ENCODE data around the gene C5. TPM values are rescaled to one million over a fixed set of nuclear protein-coding genes. Genes with fewer than 3 reads are reported as not detected.

Gene C5
- total RNA-seq, 2 experiments from 2014 or later = 2.5 to 2.7 TPM

GRCh38 chr9:120915854-120916470 lies 134.1 kb downstream of the C5 start:
- peaks cover 90% of the 10 kb centered on the region for H3K4me1 Mint-ChIP-seq (ENCODE audit: low read depth)
- no peaks in the 10 kb centered on the region for H3K27me3 Mint-ChIP-seq
- intact Hi-C loops (cut with micrococcal nuclease) = loop anchor here (1.0 kb wide), 2 partner anchors 10 to 20 kb away; partner anchors contain the start of gene TRAF1
- H3K9me3 Mint-ChIP-seq = no peaks in the 10 kb centered on the region
- ChIA-PET POLR2A (interaction anchor here (0.7 to 18.2 kb wide), 10 partner anchors 9 to 159 kb away, joined by 3 to 237 read pairs (median 4); partner anchors contain the start of genes CNTRL, FBXW2 and TRAF1), CTCF (interaction anchor here (0.7 to 2.2 kb wide), 5 partner anchors 13 to 224 kb away, joined by 3 to 12 read pairs (median 5); no protein-coding TSS in a partner anchor)
- H3K27ac Mint-ChIP-seq = peak overlapping the region; percentile 77
- peak; percentile 78 for DNase-seq
- peaks cover 86% of the 10 kb centered on the region for H3K36me3 Mint-ChIP-seq
- H3K4me3 Mint-ChIP-seq = peak overlapping the region; percentile 7

DNA sequence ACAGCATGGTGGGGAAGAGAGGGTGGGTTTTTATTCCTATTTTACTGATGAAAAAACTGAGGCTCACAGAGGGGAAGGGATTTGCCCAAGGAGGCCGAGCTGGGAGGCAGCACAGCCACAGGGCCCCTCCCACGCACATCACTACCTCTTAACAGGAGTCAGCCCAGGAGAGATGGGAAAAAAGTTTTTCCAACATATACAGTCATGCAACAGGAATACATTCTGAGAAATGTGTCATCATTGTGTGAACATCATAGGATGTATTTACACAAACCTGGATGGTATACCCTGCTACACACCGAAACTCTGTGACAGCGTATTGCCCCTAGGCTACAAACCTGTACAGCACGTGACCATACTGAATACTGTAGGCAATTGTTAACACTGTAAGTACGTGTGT lies 135.1 kb downstream of the C5 start:
- no peaks in the 10 kb centered on the region for H3K9me3 Mint-ChIP-seq
- no peak for DNase-seq
- intact Hi-C loops (cut with micrococcal nuclease) = no loop called here
- CTCF ChIA-PET = no interaction called here
- H3K27me3 Mint-ChIP-seq = no peaks in the 10 kb centered on the region
- H3K27ac Mint-ChIP-seq = peak overlapping the region; percentile 55
- peaks cover 91% of the 10 kb centered on the region for H3K4me1 Mint-ChIP-seq (ENCODE audit: low read depth)
- H3K4me3 Mint-ChIP-seq = no peak overlapping the region
- POLR2A ChIA-PET = interaction anchor here (1.1 to 18.2 kb wide), 2 partner anchors 10 to 22 kb away, joined by 3 to 237 read pairs; partner anchors contain the start of gene TRAF1
- peaks cover 86% of the 10 kb centered on the region for H3K36me3 Mint-ChIP-seq

DNA sequence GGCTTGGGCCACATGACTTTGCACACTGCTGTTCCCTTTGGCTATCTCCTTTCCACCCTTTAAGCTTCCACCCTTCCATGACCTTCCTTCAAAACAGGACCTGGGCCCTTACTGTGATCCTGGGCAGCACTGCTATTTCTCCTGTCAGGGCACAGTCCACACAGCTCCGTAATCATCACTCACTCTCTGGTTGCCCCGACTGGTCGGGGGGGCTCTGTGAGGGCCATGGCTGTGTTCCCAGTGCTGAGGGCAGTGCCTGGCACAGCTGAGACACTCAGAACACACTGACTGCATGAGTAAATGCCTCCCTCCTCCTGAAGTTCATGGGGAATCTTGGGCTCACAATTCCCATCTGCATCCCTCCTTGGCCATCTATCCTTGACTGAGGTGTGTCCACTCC lies 135.7 kb downstream of the C5 start:
- H3K4me3 Mint-ChIP-seq = no peak overlapping the region
- H3K9me3 Mint-ChIP-seq = no peaks in the 10 kb centered on the region
- no peaks in the 10 kb centered on the region for H3K27me3 Mint-ChIP-seq
- peaks cover 91% of the 10 kb centered on the region for H3K4me1 Mint-ChIP-seq (ENCODE audit: low read depth)
- peaks cover 86% of the 10 kb centered on the region for H3K36me3 Mint-ChIP-seq
- H3K27ac Mint-ChIP-seq = peak overlapping the region; percentile 55
- ChIA-PET CTCF (interaction anchor here (1.1 kb wide), 1 partner anchor 46 kb away, joined by 3 read pairs; no protein-coding TSS in a partner anchor), POLR2A (interaction anchor here (1.4 to 18.2 kb wide), 2 partner anchors 11 to 42 kb away, joined by 3 to 237 read pairs; partner anchors contain the start of gene TRAF1)
- DNase-seq = no peak
- intact Hi-C loops (cut with micrococcal nuclease) = no loop called here

- Mint-ChIP-seq H3K9me3 (no peaks in the 10 kb centered on the region), H3K4me3 (no peak overlapping the region), H3K4me1 (ENCODE audit: low read depth) (peaks cover 91% of the 10 kb centered on the region), H3K27ac (peak overlapping the region; percentile 69), H3K27me3 (no peaks in the 10 kb centered on the region), H3K36me3 (peaks cover 87% of the 10 kb centered on the region)
- ChIA-PET POLR2A (interaction anchor here (1.4 to 18.2 kb wide), 2 partner anchors 11 to 41 kb away, joined by 3 to 237 read pairs; partner anchors contain the start of gene TRAF1), CTCF (interaction anchor here (1.1 kb wide), 1 partner anchor 45 kb away, joined by 3 read pairs; no protein-coding TSS in a partner anchor)
- intact Hi-C loops (cut with micrococcal nuclease) = no loop called here
- peak; percentile 61 for DNase-seq
These were observed 136.3 kb downstream of the C5 start for GRCh38 chr9:120913647-120914264.

DNA sequence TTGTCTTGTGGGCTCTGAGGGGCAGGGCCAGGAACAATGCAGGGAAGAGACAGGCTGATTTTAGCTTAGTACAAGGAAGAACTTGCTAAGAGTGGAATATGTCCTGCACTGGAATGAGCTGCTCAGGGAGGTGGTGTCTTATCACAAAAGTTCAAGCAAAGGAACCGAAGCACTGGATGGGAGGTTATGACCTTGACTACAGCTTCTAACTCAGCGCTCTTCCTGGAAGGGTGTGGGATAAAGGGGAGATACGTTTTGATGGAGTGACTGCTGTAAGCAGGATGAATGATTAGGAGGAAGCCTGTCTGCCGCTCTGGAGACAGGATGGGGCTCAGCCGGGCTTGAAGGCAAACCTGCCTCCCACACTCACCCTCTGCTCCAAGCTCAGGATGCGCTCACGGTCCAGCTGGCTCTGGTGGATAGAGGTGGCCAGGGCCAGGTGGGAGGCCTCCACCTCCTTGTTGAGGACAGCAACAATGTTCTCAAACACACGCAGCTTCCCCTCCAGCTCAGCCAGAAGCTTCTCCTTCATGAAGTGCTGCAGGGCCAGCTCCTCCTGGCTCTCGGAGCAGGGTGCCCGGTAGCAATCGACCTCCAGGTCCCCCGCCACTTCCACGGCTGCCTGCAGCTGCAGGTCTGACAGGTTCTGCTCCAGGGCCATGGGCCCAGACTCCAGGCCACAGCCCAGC lies 137.0 kb downstream of the C5 start:
- peaks cover 85% of the 10 kb centered on the region for H3K36me3 Mint-ChIP-seq
- intact Hi-C loops (cut with micrococcal nuclease) = no loop called here
- CTCF ChIA-PET = interaction anchor here (1.1 kb wide), 1 partner anchor 44 kb away, joined by 3 read pairs; no protein-coding TSS in a partner anchor
- no peak for DNase-seq
- H3K9me3 Mint-ChIP-seq = no peaks in the 10 kb centered on the region
- H3K4me3 Mint-ChIP-seq = no peak overlapping the region
- no peaks in the 10 kb centered on the region for H3K27me3 Mint-ChIP-seq
- H3K27ac Mint-ChIP-seq = peak overlapping the region; percentile 80
- POLR2A ChIA-PET = interaction anchor here (1.4 to 18.2 kb wide), 3 partner anchors 10 to 41 kb away, joined by 3 to 237 read pairs (median 3); partner anchors contain the start of gene TRAF1
- peaks cover 88% of the 10 kb centered on the region for H3K4me1 Mint-ChIP-seq (ENCODE audit: low read depth)

GRCh38 chr9:120911295-120911837 lies 138.7 kb downstream of the C5 start:
- Mint-ChIP-seq H3K27ac (peak overlapping the region; percentile 94), H3K9me3 (no peaks in the 10 kb centered on the region), H3K4me1 (ENCODE audit: low read depth) (peaks cover 84% of the 10 kb centered on the region), H3K4me3 (no peak overlapping the region), H3K36me3 (peaks cover 84% of the 10 kb centered on the region), H3K27me3 (no peaks in the 10 kb centered on the region)
- no peak for DNase-seq
- ChIA-PET POLR2A (interaction anchor here (0.8 to 18.2 kb wide), 4 partner anchors 9 to 118 kb away, joined by 3 to 237 read pairs (median 5); partner anchors contain the start of genes FBXW2 and TRAF1), CTCF (interaction anchor here (0.6 to 1.8 kb wide), 4 partner anchors 26 to 565 kb away, joined by 3 to 5 read pairs (median 3); no protein-coding TSS in a partner anchor)
- intact Hi-C loops (cut with micrococcal nuclease) = loop anchor here (2.0 kb wide), 1 partner anchor 43 kb away; no protein-coding TSS in a partner anchor

GRCh38 chr9:120910643-120911042 lies 139.4 kb downstream of the C5 start:
- ChIA-PET POLR2A (interaction anchor here (0.8 to 18.2 kb wide), 5 partner anchors 8 to 118 kb away, joined by 3 to 237 read pairs (median 6); partner anchors contain the start of genes FBXW2 and TRAF1), CTCF (interaction anchor here (1.0 to 1.8 kb wide), 2 partner anchors 27 to 41 kb away, joined by 3 to 5 read pairs; no protein-coding TSS in a partner anchor)
- H3K27ac Mint-ChIP-seq = peak overlapping the region; percentile 94
- intact Hi-C loops (cut with micrococcal nuclease) = loop anchor here (1.0 to 2.0 kb wide), 3 partner anchors 16 to 42 kb away; partner anchors contain the start of gene TRAF1
- H3K4me1 Mint-ChIP-seq (ENCODE audit: low read depth) = peaks cover 86% of the 10 kb centered on the region
- H3K9me3 Mint-ChIP-seq = no peaks in the 10 kb centered on the region
- H3K36me3 Mint-ChIP-seq = peaks cover 86% of the 10 kb centered on the region
- peak; percentile 59 for DNase-seq
- no peak overlapping the region for H3K4me3 Mint-ChIP-seq
- no peaks in the 10 kb centered on the region for H3K27me3 Mint-ChIP-seq

- CTCF ChIA-PET = interaction anchor here (1.8 kb wide), 1 partner anchor 27 kb away, joined by 5 read pairs; no protein-coding TSS in a partner anchor
- no peaks in the 10 kb centered on the region for H3K9me3 Mint-ChIP-seq
These were observed 140.2 kb downstream of the C5 start for GRCh38 chr9:120909904-120910303.

DNA sequence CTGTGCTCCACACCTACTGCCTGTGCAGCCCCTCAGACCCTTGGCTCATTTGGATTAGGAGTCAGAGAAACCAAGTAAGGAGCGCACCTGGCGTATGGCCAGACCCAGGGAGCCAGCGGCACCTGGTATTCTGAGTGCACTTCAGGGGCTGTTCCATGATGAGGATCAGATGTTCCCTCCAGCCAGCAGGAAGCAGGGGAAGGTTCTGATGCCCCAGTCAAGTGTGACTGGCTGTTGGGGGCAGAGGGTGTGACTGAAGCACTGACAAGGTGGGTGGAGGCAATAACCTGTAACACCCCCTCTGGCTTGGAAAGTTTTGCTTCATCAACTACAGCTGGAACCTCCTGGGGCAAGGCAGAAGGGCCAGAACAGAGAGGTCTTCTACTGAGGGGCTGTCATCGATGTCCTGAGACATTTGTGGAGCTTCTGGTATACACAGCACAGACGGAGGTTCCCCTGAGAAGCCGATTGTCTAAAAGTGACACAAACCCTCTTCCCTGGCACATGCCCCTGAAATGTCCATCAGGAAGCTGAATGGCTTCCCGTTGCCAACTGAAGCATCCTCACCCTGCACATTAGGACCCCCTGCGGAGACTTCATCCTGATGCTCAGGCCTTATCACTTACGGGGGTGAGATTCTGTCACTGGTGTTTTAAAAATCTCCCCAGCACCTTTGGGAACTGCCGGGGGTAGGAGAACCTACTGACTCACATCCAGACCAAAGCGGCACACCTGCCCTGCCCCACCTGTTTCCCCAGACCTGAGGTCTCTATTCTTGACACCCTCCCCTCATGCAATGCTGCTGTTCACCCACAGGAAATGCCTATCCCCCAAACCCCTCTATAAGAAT lies 144.5 kb downstream of the C5 start:
- H3K27me3 Mint-ChIP-seq = no peaks in the 10 kb centered on the region
- no peaks in the 10 kb centered on the region for H3K9me3 Mint-ChIP-seq
- ChIA-PET POLR2A (interaction anchor here (0.8 to 18.2 kb wide), 2 partner anchors 19 to 227 kb away, joined by 3 to 237 read pairs; partner anchors contain the start of gene TRAF1), CTCF (interaction anchor here (0.8 to 1.3 kb wide), 2 partner anchors 14 to 37 kb away, joined by 4 read pairs; no protein-coding TSS in a partner anchor)
- H3K27ac Mint-ChIP-seq = peak overlapping the region; percentile 91
- peaks cover 87% of the 10 kb centered on the region for H3K4me1 Mint-ChIP-seq (ENCODE audit: low read depth)
- peaks cover 79% of the 10 kb centered on the region for H3K36me3 Mint-ChIP-seq
- intact Hi-C loops (cut with micrococcal nuclease) = no loop called here
- H3K4me3 Mint-ChIP-seq = peak overlapping the region; percentile 5
- DNase-seq = no peak

More at GRCh38 chr9:120909904-120910303, 140.2 kb downstream of the C5 start:
- POLR2A ChIA-PET = interaction anchor here (1.0 to 18.2 kb wide), 5 partner anchors 9 to 65 kb away, joined by 4 to 237 read pairs (median 6); partner anchors contain the start of gene TRAF1
- H3K27ac Mint-ChIP-seq = peak overlapping the region; percentile 94
- H3K4me3 Mint-ChIP-seq = peak overlapping the region; percentile 32
- peaks cover 91% of the 10 kb centered on the region for H3K4me1 Mint-ChIP-seq (ENCODE audit: low read depth)
- peaks cover 91% of the 10 kb centered on the region for H3K36me3 Mint-ChIP-seq
- no peaks in the 10 kb centered on the region for H3K27me3 Mint-ChIP-seq
- peak; percentile 78 for DNase-seq
- intact Hi-C loops (cut with micrococcal nuclease) = loop anchor here (1.0 to 2.0 kb wide), 3 partner anchors 16 to 41 kb away; partner anchors contain the start of gene TRAF1

- H3K4me1 Mint-ChIP-seq (ENCODE audit: low read depth) = peaks cover 87% of the 10 kb centered on the region
- intact Hi-C loops (cut with micrococcal nuclease) = no loop called here
- H3K9me3 Mint-ChIP-seq = no peaks in the 10 kb centered on the region
- ChIA-PET CTCF (interaction anchor here (1.3 kb wide), 1 partner anchor 36 kb away, joined by 4 read pairs; no protein-coding TSS in a partner anchor), POLR2A (interaction anchor here (0.8 to 18.2 kb wide), 7 partner anchors 9 to 228 kb away, joined by 3 to 237 read pairs (median 4); partner anchors contain the start of genes FBXW2 and TRAF1)
- DNase-seq = no peak
- H3K4me3 Mint-ChIP-seq = peak overlapping the region; percentile 16
- H3K36me3 Mint-ChIP-seq = peaks cover 76% of the 10 kb centered on the region
- H3K27me3 Mint-ChIP-seq = no peaks in the 10 kb centered on the region
- peak overlapping the region; percentile 91 for H3K27ac Mint-ChIP-seq
These were observed 145.1 kb downstream of the C5 start for GRCh38 chr9:120904978-120905301.
